Choroid plexus epithelial cell (primary cell): Measurements from ENCODE around the gene PARD3.

Source experiments
- DNase-seq: peaks from one replicate; pipeline ENCODE4 v3.0.0-alpha.2; 2010; ENCODE audit warnings: low read depth
- H3K4me3 ChIP-seq: 2 replicates; pipeline ENCODE4 v1.5.1; 2011; ENCODE audit warnings: low read depth, mild to moderate bottlenecking, control low read depth, low read length, moderate library complexity
- CTCF ChIP-seq: conservative IDR thresholded peaks from 2 replicates; pipeline ENCODE4 v1.5.1; 2011; ENCODE audit warnings: low read depth, mild to moderate bottlenecking, control low read depth, inconsistent platforms, low read length, moderate library complexity

Gene PARD3

GRCh38 chr10:34825414-34825813, 10.3 kb upstream of the PARD3 start:
- TF ChIP-seq CTCF, result no peak
- DNase-seq, result no peak

GRCh38 chr10:34824870-34825269, 9.8 kb upstream of the PARD3 start:
- DNase-seq, result no peak
- peak; percentile 37 for TF ChIP-seq CTCF
- H3K4me3 ChIP-seq, result no peak overlapping the region

More at GRCh38 chr10:34825414-34825813, 10.3 kb upstream of the PARD3 start:
- no peak overlapping the region for H3K4me3 ChIP-seq

DNA sequence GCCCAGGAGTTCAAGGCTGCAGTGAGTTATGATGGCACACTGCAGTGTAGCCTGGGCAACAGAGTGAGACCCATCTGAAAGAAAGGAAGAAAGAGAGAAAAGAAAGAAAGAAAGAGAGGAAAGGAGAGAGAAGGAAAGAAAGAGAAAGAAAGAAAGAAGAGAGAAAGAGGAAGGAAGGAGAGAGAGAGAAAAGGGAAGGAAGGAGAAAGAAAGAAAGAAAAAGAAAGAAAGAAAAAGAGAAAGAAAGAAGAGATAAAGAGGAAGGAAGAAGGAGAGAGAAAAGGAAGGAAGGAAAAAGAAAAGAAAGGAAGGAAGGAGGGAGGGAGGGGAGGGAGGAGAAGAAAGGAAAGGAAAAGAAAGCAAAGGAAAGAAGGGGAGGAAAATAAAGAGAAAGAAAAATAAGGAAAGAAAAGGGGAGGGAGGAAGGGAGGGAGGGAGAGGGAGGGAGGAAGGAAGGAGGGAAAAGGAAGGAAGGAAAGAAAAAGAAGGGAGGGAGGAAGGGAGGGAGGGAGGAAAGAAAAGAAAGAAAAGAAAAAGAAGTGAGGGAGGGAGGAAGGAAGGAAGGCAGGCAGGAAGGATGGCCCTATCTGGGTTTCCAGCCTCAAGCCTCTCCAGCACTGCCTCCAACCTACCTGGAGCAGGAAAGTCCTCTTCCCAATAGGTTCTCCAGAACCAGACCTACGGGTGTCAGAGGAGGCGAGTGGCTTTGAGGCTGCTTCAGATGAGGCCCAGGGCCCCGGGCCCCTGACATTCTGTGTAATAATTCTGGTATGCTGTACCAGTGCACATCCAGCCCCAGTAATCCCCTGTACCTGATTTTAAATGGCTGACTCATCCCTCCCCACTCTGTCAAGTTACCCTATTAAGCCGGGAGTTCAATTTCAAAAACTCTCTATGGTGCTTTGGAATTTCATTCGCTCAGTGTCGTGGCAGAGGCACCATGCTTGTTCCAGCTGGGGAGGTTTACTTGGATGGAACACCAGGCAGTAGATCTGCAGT, 6.8 kb upstream of the PARD3 start:
- DNase-seq, result no peak
- TF ChIP-seq CTCF, result no peak
- H3K4me3 ChIP-seq, result no peak overlapping the region

GRCh38 chr10:34817586-34817985, 2.5 kb upstream of the PARD3 start:
- no peak for DNase-seq
- no peak for TF ChIP-seq CTCF
- H3K4me3 ChIP-seq, result no peak overlapping the region

- H3K4me3 ChIP-seq, result no peak overlapping the region
- TF ChIP-seq CTCF, result no peak
- no peak for DNase-seq
Observed at GRCh38 chr10:34817054-34817453, 2.0 kb upstream of the PARD3 start.

- peak; percentile 57 for DNase-seq
Observed at GRCh38 chr10:34816501-34817002, 1.5 kb upstream of the PARD3 start.

More at GRCh38 chr10:34816501-34817002, 1.5 kb upstream of the PARD3 start:
- peak; percentile 34 for TF ChIP-seq CTCF
- peak overlapping the region; percentile 74 for H3K4me3 ChIP-seq
